Chondrocyte (in vitro differentiated cells): ENCODE results near the gene PDIA4. TPM values are rescaled to one million over a fixed set of nuclear protein-coding genes. Genes with fewer than 3 reads are reported as not detected.

ENCODE experiments used
- DNase-seq: peaks from one replicate; pipeline ENCODE4 v3.0.0; 2021; ENCODE audit warnings: mixed read lengths, low spot score
- H3K27ac Mint-ChIP-seq: one replicate; pipeline ENCODE4 v1.8.0; 2021; ENCODE audit warnings: mild to moderate bottlenecking, moderate library complexity, mixed read lengths; ENCODE audit not compliant: unreplicated experiment
- H3K27me3 Mint-ChIP-seq: 2 replicates; pipeline ENCODE4 v1.8.0; 2021; ENCODE audit warnings: low read depth, mixed read lengths
- H3K36me3 Mint-ChIP-seq: 2 replicates; pipeline ENCODE4 v1.8.0; 2021; ENCODE audit warnings: low read depth, mixed read lengths
- H3K4me1 Mint-ChIP-seq: 2 replicates; pipeline ENCODE4 v1.8.0; 2021; ENCODE audit warnings: low read depth, mild to moderate bottlenecking, mixed read lengths
- H3K4me3 Mint-ChIP-seq: one replicate; pipeline ENCODE4 v1.8.0; 2021; ENCODE audit warnings: mild to moderate bottlenecking, moderate library complexity, mixed read lengths; ENCODE audit not compliant: unreplicated experiment
- H3K9me3 Mint-ChIP-seq: 2 replicates; pipeline ENCODE4 v1.8.0; 2021; ENCODE audit warnings: low read depth, mixed read lengths
- total RNA-seq: library from RNA; stranded (reverse); gene quantifications from 3 replicates; pipeline ENCODE4 v1.2.1, GENCODE V29; 2021
- TF ChIP-seq, protein P1 (sequence below): fragments of 200-600 bp; sonication (generic); IDR thresholded peaks from 2 replicates; pipeline ENCODE4 v1.5.0; 2021; ENCODE audit warnings: antibody characterized with exemption, mild to moderate bottlenecking, moderate library complexity

Gene PDIA4
- total RNA-seq, 1 donor from 2014 or later: 140 TPM

DNA sequence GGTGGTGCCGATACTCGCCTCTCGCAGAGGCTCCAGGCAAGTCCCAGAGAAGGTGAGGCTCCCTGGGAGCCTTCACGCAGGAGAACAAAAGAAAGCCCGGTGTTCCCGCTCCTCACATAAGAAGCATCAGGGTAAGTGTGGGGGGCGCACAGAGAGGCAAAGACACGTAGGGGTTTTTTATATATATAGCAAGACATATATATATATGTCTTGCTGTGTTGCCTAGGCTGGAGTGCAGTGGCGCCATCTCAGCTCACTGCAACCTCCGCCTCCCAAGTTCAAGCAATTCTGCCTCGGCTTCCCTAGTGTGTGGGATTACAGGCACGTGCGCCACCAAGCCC is 61.3 kb downstream of the PDIA4 start:
- no peak for DNase-seq
- Mint-ChIP-seq H3K27me3 (no peaks in the 10 kb centered on the region), H3K4me3 (peak overlapping the region; percentile 70), H3K4me1 (peaks cover 26% of the 10 kb centered on the region), H3K9me3 (no peaks in the 10 kb centered on the region), H3K27ac (peak overlapping the region; percentile 45), H3K36me3 (no peaks in the 10 kb centered on the region)
- TF ChIP-seq, protein P1, sequence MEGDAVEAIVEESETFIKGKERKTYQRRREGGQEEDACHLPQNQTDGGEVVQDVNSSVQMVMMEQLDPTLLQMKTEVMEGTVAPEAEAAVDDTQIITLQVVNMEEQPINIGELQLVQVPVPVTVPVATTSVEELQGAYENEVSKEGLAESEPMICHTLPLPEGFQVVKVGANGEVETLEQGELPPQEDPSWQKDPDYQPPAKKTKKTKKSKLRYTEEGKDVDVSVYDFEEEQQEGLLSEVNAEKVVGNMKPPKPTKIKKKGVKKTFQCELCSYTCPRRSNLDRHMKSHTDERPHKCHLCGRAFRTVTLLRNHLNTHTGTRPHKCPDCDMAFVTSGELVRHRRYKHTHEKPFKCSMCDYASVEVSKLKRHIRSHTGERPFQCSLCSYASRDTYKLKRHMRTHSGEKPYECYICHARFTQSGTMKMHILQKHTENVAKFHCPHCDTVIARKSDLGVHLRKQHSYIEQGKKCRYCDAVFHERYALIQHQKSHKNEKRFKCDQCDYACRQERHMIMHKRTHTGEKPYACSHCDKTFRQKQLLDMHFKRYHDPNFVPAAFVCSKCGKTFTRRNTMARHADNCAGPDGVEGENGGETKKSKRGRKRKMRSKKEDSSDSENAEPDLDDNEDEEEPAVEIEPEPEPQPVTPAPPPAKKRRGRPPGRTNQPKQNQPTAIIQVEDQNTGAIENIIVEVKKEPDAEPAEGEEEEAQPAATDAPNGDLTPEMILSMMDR: no peak

DNA sequence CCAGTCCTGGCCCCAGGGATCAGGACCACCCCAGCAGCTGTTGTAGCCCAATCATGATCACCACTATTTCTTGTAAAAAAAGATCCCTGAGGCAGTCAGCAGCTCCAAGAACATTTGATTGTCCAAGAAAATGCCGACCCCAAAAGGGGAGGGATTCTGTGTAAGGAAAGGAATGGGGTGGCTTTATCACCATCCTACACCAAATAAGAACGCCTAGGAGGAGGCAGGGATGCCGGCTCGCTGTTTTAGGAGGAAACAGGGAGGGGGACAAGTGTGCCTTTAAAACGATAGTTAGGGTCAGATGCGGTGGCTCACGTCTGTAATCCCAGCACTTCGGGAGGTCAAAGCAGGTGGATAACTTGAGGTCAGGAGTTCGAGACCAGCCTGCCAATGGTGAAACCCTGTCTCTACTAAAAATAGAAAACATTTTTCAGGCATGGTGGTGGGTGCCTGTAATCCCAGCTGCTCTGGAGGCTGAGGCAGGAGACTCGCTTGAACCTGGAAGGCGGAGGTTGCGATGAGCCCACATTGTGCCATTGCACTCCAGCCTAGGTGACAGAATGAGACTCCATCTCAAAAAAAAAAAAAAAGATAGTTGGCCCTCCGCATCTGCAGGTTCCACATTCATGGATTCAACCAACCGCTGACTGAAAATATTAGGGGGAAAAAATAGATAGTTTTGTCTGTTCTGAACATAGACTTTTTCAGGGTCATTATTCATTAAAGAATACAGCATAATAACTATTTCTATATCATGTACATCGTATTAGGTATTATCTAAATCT is 63.6 kb downstream of the PDIA4 start:
- Mint-ChIP-seq H3K9me3 (no peaks in the 10 kb centered on the region), H3K4me1 (peaks cover 26% of the 10 kb centered on the region), H3K4me3 (peak overlapping the region; percentile 89), H3K36me3 (no peaks in the 10 kb centered on the region), H3K27ac (no peak overlapping the region), H3K27me3 (no peaks in the 10 kb centered on the region)
- DNase-seq: no peak
- TF ChIP-seq, protein P1: no peak

DNA sequence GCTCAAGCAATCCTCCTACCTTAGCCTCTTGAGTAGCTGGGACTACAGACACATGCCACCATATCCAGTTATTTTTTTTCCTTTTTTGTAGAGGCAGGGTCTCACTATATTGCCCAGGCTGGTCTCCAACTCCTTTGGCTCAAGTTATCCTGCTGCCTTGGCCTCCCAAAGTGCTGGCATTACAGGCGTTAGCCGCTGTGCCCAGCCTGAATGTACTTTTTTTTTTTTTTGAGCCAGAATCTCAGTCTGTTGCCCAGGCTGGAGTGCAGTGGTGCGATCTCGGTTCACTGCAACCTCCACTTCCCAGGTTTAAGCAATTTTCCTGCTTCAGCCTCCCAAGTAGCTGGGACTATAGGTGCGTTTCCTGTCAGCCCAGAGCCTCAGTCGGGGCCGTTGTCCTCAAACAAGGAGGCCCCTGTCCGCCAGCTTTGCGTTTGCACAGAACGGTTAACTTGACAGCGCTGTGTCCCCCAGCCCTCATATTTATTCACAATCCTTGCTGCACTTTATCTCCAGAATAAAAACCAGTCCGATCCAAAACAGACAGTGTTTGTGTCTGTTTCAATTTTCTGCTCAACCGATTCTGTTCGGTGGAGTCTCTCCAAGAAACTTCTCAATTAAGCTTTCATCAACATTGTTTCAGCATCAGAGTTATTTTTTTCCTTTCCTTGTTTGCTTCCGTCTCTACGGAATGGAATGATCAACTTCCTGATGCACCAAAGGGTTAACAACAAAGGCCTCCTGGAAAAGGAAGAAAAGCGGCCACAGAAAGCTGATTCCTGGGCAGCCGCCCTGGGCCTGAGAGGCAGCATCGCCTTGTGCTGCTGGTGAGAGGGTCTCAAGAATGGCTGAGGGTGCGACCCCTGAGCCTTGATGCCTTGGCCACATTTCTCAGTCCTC is 64.5 kb downstream of the PDIA4 start:
- Mint-ChIP-seq H3K27me3 (no peaks in the 10 kb centered on the region), H3K4me3 (peak overlapping the region; percentile 89)
- peak; percentile 41 for DNase-seq

DNA sequence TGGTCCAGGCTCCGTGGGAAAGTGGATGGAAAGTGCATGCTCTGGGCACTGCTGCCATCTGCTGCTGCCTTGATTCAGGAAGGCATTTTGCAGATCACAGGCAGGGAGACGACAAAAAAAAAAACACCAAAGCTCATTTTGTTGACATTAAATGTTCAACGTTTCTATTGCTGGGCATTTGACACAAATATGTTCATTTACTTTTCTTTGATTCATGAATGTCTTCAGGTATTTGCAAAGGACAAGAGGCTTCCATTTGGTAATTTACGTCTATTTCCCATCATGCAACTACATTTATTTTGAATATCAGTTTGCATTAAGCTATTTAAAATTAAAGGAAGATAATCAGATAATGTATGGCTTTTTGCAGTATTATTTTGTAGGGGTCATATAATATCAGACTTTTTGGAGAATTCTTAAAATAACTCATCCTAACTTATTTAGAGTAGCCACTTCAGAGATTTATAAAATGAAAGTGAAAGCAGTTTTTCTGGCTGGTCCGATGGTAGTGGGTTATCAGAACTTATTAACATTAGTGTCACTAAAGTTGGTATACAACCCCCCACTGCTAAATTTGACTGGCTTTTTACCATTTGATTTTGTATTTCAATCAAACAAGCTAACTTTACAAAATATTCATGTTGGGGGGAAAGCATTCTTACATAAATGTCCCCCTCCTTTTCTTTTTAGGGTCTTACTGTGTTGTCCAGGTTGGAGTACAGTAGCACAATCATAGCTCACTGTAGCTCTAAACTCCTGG is 65.3 kb downstream of the PDIA4 start:
- DNase-seq: no peak
- Mint-ChIP-seq H3K4me3 (peak overlapping the region; percentile 89), H3K4me1 (peaks cover 26% of the 10 kb centered on the region), H3K27ac (peak overlapping the region; percentile 66), H3K27me3 (no peaks in the 10 kb centered on the region), H3K9me3 (no peaks in the 10 kb centered on the region), H3K36me3 (no peaks in the 10 kb centered on the region)
- TF ChIP-seq, protein P1: peak; percentile 100

More for the DNA sequence above, 64.5 kb downstream of the PDIA4 start:
- Mint-ChIP-seq H3K36me3 (no peaks in the 10 kb centered on the region), H3K9me3 (no peaks in the 10 kb centered on the region), H3K4me1 (peaks cover 26% of the 10 kb centered on the region), H3K27ac (peak overlapping the region; percentile 61)
- TF ChIP-seq, protein P1: no peak

DNA sequence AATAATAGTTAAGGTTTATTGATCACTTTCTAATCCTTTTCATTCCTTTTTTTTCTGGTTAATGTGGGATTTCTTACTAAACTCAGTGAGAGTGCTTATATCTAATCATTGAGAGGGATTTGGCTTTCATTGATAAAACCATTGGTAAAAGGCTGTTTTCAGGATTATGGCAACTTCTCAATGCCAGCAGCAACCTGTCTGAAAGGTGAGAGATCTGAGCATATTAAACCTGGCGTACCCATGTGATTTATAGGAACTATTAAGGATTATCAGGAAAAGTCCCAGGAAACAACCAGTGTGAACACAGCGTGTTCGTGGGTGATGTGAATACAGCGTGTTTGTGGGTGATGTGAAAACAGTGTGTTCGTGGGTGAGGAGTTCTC is 65.9 kb downstream of the PDIA4 start:
- H3K27ac Mint-ChIP-seq: peak overlapping the region; percentile 66
- no peaks in the 10 kb centered on the region for H3K27me3 Mint-ChIP-seq
- peak overlapping the region; percentile 89 for H3K4me3 Mint-ChIP-seq

More for the DNA sequence above, 65.9 kb downstream of the PDIA4 start:
- TF ChIP-seq, protein P1: no peak
- no peak for DNase-seq
- no peaks in the 10 kb centered on the region for H3K9me3 Mint-ChIP-seq
- H3K4me1 Mint-ChIP-seq: peaks cover 26% of the 10 kb centered on the region
- no peaks in the 10 kb centered on the region for H3K36me3 Mint-ChIP-seq
